ENCODE measurements around the gene GSPT1. TPM values are rescaled to one million over a fixed set of nuclear protein-coding genes. Genes with fewer than 3 reads are reported as not detected.

GSPT1 gene
- total and polyA plus RNA-seq, 2 donors (not counting 1 experiment from before 2014, with no cell fraction given): 20.6 to 72.6 TPM

DNA sequence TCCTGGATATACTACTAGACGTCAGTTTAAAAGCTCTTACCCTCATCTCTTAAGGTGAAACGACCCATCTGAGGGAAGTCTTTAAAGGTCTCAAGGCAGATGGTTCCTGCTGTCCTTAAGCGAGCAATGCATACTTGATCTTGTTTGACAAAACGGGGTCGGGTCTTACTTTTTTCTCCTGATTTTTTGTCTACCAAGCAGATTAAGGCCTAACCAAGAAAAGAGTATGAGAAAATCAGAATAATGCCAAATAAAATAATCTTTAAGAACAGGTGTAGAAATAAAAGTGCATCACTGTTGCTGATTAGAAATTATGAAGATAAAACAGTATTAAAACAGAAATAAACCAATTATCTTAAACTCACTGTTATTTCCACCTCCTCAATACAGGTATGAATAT, 40.0 kb downstream of the GSPT1 start:
- Histone ChIP-seq H3K4me1 (ENCODE audit: control insufficient read depth in 2 of 2, insufficient read depth in 2 of 2, low read length in 2 of 2) (no peaks in the 10 kb centered on the region), H3K79me2 (ENCODE audit: control insufficient read depth, insufficient read depth, low read length) (no peaks in the 10 kb centered on the region), H3K27me3 (replicated peaks in 1 of 4; ENCODE audit: control extremely low read depth in 1 of 4, control insufficient read depth in 3 of 4, insufficient read depth in 4 of 4, low read length in 3 of 4) (no peaks in the 10 kb centered on the region), H4K20me1 (ENCODE audit: control insufficient read depth, insufficient read depth, low read length, poor library complexity, severe bottlenecking) (no peaks in the 10 kb centered on the region), H3K4me3 (ENCODE audit: control extremely low read depth in 1 of 5, extremely low read depth in 1 of 5, insufficient read depth in 1 of 5, low read depth in 2 of 5, low read length in 4 of 5) (no peak overlapping the region), H3K36me3 (replicated peaks in 1 of 2; ENCODE audit: control extremely low read depth in 1 of 2, control insufficient read depth in 1 of 2, extremely low read depth in 1 of 2, insufficient read depth in 2 of 2, low read length in 1 of 2) (peaks cover 10 to 60% of the 10 kb centered on the region in 2 experiments), H3K27ac (ENCODE audit: low read length in 2 of 2) (no peak overlapping the region), H3K9me3 (ENCODE audit: control extremely low read depth in 1 of 3, control insufficient read depth in 2 of 3, insufficient read depth in 1 of 3, low read length in 2 of 3) (no peaks in the 10 kb centered on the region), H3K9ac (ENCODE audit: low read length) (no peak overlapping the region), H2AFZ (ENCODE audit: insufficient read depth, low read depth, low read length, poor library complexity, severe bottlenecking) (no peak overlapping the region), H3K4me2 (replicated peaks; ENCODE audit: low read depth, low read length, poor library complexity, severe bottlenecking) (no peak overlapping the region)
- no peak overlapping the region for H3K4me3 Mint-ChIP-seq
- no peak for ATAC-seq (ENCODE audit: low read depth)
- WGBS (ENCODE audit: insufficient coverage): no CpG with 5 or more reads among the region's 5 CpGs
- no peaks in the 10 kb centered on the region for H3K4me1 Mint-ChIP-seq
- TF ChIP-seq EZH2 (IDR thresholded peaks at IDR 0.05; ENCODE audit: borderline replicate concordance, insufficient read depth, low read depth, low read length, poor library complexity, severe bottlenecking): no peak
- TF ChIP-seq, protein P1, sequence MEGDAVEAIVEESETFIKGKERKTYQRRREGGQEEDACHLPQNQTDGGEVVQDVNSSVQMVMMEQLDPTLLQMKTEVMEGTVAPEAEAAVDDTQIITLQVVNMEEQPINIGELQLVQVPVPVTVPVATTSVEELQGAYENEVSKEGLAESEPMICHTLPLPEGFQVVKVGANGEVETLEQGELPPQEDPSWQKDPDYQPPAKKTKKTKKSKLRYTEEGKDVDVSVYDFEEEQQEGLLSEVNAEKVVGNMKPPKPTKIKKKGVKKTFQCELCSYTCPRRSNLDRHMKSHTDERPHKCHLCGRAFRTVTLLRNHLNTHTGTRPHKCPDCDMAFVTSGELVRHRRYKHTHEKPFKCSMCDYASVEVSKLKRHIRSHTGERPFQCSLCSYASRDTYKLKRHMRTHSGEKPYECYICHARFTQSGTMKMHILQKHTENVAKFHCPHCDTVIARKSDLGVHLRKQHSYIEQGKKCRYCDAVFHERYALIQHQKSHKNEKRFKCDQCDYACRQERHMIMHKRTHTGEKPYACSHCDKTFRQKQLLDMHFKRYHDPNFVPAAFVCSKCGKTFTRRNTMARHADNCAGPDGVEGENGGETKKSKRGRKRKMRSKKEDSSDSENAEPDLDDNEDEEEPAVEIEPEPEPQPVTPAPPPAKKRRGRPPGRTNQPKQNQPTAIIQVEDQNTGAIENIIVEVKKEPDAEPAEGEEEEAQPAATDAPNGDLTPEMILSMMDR (IDR thresholded peaks at IDR 0.05): no peak
- POLR2A ChIA-PET: no interaction called here
- no peaks in the 10 kb centered on the region for H3K27me3 Mint-ChIP-seq
- no peak for DNase-seq
- CTCF ChIA-PET: interaction anchor here (1.8 kb wide), 1 partner anchor 192 kb away, joined by 7 read pairs; no protein-coding TSS in a partner anchor
- H3K27ac Mint-ChIP-seq: no peak overlapping the region
- intact Hi-C loops (cut with micrococcal nuclease): no loop called here
- no peaks in the 10 kb centered on the region for H3K9me3 Mint-ChIP-seq (ENCODE audit: insufficient read depth)

DNA sequence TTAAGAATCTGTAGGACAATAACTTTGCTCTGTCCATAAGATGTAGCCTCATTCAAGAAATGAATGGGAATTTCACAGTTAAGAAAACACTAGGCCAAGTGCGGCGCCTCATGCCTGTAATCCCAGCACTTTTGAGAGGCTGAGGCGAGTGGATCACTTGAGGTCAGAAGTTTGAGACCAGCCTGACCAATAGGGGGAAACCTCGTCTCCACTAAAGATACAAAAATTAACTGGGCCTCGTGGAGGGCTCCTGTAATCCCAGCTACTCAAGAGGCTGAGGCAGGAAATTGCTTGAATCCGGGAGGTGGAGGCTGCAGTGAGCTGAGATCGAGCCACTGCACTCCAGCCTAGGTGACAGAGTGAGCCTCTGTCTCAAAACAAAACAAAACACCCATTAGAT, 44.6 kb downstream of the GSPT1 start:
- H3K4me3 Mint-ChIP-seq: no peak overlapping the region
- intact Hi-C loops (cut with micrococcal nuclease): no loop called here
- Histone ChIP-seq H3K79me2 (ENCODE audit: control insufficient read depth, insufficient read depth, low read length) (peaks cover 6% of the 10 kb centered on the region), H3K27me3 (replicated peaks in 1 of 4; ENCODE audit: control extremely low read depth in 1 of 4, control insufficient read depth in 3 of 4, insufficient read depth in 4 of 4, low read length in 3 of 4) (no peaks in the 10 kb centered on the region), H2AFZ (ENCODE audit: insufficient read depth, low read depth, low read length, poor library complexity, severe bottlenecking) (no peak overlapping the region), H3K9me3 (ENCODE audit: control extremely low read depth in 1 of 3, control insufficient read depth in 2 of 3, insufficient read depth in 1 of 3, low read length in 2 of 3) (no peaks in the 10 kb centered on the region), H3K27ac (ENCODE audit: low read length in 2 of 2) (no peak overlapping the region), H3K9ac (ENCODE audit: low read length) (no peak overlapping the region), H3K4me1 (ENCODE audit: control insufficient read depth in 2 of 2, insufficient read depth in 2 of 2, low read length in 2 of 2) (no peaks in the 10 kb centered on the region), H4K20me1 (ENCODE audit: control insufficient read depth, insufficient read depth, low read length, poor library complexity, severe bottlenecking) (no peaks in the 10 kb centered on the region), H3K4me2 (replicated peaks; ENCODE audit: low read depth, low read length, poor library complexity, severe bottlenecking) (no peak overlapping the region), H3K4me3 (ENCODE audit: control extremely low read depth in 1 of 5, extremely low read depth in 1 of 5, insufficient read depth in 1 of 5, low read depth in 2 of 5, low read length in 4 of 5) (no peak overlapping the region), H3K36me3 (replicated peaks in 1 of 2; ENCODE audit: control extremely low read depth in 1 of 2, control insufficient read depth in 1 of 2, extremely low read depth in 1 of 2, insufficient read depth in 2 of 2, low read length in 1 of 2) (peaks cover 5 to 45% of the 10 kb centered on the region in 2 experiments)
- DNase-seq (no peak), ATAC-seq (ENCODE audit: low read depth) (no peak)
- 100% methylated on average over 3 of the region's 7 CpGs for WGBS (ENCODE audit: insufficient coverage)
- no peaks in the 10 kb centered on the region for H3K9me3 Mint-ChIP-seq (ENCODE audit: insufficient read depth)
- H3K27ac Mint-ChIP-seq: no peak overlapping the region
- CTCF ChIA-PET: no interaction called here
- H3K4me1 Mint-ChIP-seq: no peaks in the 10 kb centered on the region
- no peaks in the 10 kb centered on the region for H3K27me3 Mint-ChIP-seq
- POLR2A ChIA-PET: no interaction called here
- TF ChIP-seq, protein P1 (IDR thresholded peaks at IDR 0.05): no peak
- no peak for TF ChIP-seq EZH2 (IDR thresholded peaks at IDR 0.05; ENCODE audit: borderline replicate concordance, insufficient read depth, low read depth, low read length, poor library complexity, severe bottlenecking)

Data from B cell (primary cell).